Measurements from ENCODE around the gene PARD3B.

Gene PARD3B

DNA sequence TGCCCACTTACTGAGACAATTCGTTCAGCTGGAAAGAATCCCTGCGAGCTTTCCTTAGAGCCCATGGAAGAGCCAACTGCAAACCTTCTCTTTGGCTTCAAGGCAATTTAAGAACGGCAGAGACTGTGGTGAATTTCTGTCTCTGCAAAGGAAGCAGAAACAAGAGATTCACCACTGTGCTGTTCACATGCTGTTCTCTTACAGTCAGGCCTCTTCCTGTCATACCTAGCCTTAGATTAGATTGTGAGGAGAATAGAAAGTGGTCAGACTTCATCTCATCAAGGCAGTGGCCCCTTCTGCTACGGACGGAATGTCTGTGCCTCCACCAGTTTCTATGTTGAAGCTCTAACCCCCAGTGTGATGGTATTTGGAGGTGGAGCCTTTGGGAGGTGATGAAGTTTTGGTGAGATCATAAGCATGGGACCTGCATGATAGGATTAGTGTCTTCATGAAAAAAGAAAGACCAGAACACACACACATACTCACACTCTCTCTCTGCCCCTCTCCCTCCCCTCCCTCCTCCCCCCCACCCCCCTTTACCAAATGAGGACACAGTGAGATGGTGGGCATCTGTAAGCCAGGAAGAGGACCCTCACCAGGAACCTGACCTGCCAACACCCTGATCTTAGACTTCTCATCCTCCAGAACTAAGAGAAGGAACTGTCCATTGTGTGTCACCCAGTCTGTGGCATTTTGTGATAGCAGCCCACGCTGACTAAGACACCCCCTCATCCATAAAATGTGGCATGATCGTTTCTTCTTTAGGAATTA, 1091.5 kb downstream of the PARD3B start:
- ChIA-PET POLR2A (no interaction called here), CTCF (no interaction called here)
- no peak for TF ChIP-seq LEF1 (IDR thresholded peaks at IDR 0.05; ENCODE audit: borderline replicate concordance)
- TF ChIP-seq FOXA1 (IDR thresholded peaks at IDR 0.05): no peak
- no peak for TF ChIP-seq ARNT (IDR thresholded peaks at IDR 0.05)
- TF ChIP-seq HDGF (IDR thresholded peaks at IDR 0.05; ENCODE audit: borderline replicate concordance): no peak
- no peak for TF ChIP-seq CTBP1 (IDR thresholded peaks at IDR 0.05; ENCODE audit: borderline replicate concordance)
- no peak for TF ChIP-seq TARDBP (IDR thresholded peaks at IDR 0.05)
- no peak for TF ChIP-seq SUZ12 (IDR thresholded peaks at IDR 0.05)
- no peak for TF ChIP-seq FOXM1 (IDR thresholded peaks at IDR 0.05; ENCODE audit: borderline replicate concordance)
- DNase-seq (ENCODE audit: extremely low spot score): no peak

DNA sequence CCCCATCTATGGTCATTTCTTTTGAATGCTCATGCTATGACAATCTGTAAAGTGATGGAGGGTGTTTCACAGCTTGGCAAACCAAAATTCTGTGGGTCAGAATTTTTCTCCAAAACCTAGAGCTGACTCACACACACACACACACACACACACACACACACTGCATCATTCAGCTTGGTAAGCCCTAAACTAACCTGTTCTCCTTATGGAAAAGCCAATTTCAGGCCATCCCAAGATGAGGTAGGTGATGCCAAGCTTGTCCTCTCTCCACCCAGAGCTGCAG, 1092.0 kb downstream of the PARD3B start:
- no peak for DNase-seq (ENCODE audit: extremely low spot score)
- TF ChIP-seq FOXM1 (IDR thresholded peaks at IDR 0.05; ENCODE audit: borderline replicate concordance) (no peak), FOXK2 (IDR thresholded peaks at IDR 0.05) (no peak)
- ChIA-PET CTCF (interaction anchor here (0.6 kb wide), 1 partner anchor 42 kb away, joined by 3 read pairs; no protein-coding TSS in a partner anchor), POLR2A (no interaction called here)

GRCh38 chr2:205637779-205638503, 1092.7 kb downstream of the PARD3B start:
- ChIA-PET CTCF (interaction anchor here (0.6 kb wide), 1 partner anchor 42 kb away, joined by 3 read pairs; no protein-coding TSS in a partner anchor), POLR2A (no interaction called here)
- DNase-seq (ENCODE audit: extremely low spot score): no peak
- no peak for TF ChIP-seq TARDBP (IDR thresholded peaks at IDR 0.05)
- TF ChIP-seq SP1 (IDR thresholded peaks at IDR 0.05): no peak
- TF ChIP-seq FOXM1 (IDR thresholded peaks at IDR 0.05; ENCODE audit: borderline replicate concordance): no peak
- no peak for TF ChIP-seq CTBP1 (IDR thresholded peaks at IDR 0.05; ENCODE audit: borderline replicate concordance)
- TF ChIP-seq NFRKB (IDR thresholded peaks at IDR 0.05): no peak
- TF ChIP-seq PKNOX1 (IDR thresholded peaks at IDR 0.05): no peak
- no peak for TF ChIP-seq HDGF (IDR thresholded peaks at IDR 0.05; ENCODE audit: borderline replicate concordance)
- TF ChIP-seq ARNT (IDR thresholded peaks at IDR 0.05): no peak
- no peak for TF ChIP-seq SUZ12 (IDR thresholded peaks at IDR 0.05)
- TF ChIP-seq ELF4 (IDR thresholded peaks at IDR 0.05): no peak
- no peak for TF ChIP-seq FOXK2 (IDR thresholded peaks at IDR 0.05)
- TF ChIP-seq FOXA1 (IDR thresholded peaks at IDR 0.05): no peak
- TF ChIP-seq L3MBTL2 (conservative IDR thresholded peaks at IDR 0.05): no peak
- TF ChIP-seq LEF1 (IDR thresholded peaks at IDR 0.05; ENCODE audit: borderline replicate concordance): no peak

DNA sequence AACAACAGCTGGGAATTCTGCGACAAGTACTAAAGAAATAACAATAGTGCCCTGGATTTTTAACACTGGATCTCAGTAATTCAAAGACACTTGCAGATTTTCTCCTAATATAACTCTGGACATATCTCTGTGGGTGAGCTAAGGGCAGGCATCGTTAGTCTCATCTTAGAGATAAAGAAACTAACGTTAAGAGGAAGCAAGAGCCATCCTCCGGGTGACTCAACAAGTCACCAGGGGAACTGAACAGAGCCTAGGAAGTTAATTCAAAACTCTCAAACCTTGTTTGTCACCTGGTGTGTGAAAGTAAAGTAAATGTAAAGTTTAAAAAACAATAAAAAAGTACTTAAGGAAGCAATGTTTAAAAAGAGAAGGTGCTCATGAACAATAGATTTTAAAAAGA, 1095.4 kb downstream of the PARD3B start:
- DNase-seq (ENCODE audit: extremely low spot score): no peak
- POLR2A ChIA-PET: no interaction called here
- TF ChIP-seq BHLHE40 (IDR thresholded peaks at IDR 0.05; ENCODE audit: borderline replicate concordance): no peak
- no peak for TF ChIP-seq SUZ12 (IDR thresholded peaks at IDR 0.05)
- TF ChIP-seq L3MBTL2 (conservative IDR thresholded peaks at IDR 0.05): no peak
- no peak for TF ChIP-seq PKNOX1 (IDR thresholded peaks at IDR 0.05)
- TF ChIP-seq NFRKB (IDR thresholded peaks at IDR 0.05): no peak
- TF ChIP-seq ELF4 (IDR thresholded peaks at IDR 0.05): no peak
- no peak for TF ChIP-seq ZNF384 (IDR thresholded peaks at IDR 0.05)
- no peak for TF ChIP-seq TARDBP (IDR thresholded peaks at IDR 0.05)
- no peak for TF ChIP-seq CTBP1 (IDR thresholded peaks at IDR 0.05; ENCODE audit: borderline replicate concordance)
- no peak for TF ChIP-seq FOXM1 (IDR thresholded peaks at IDR 0.05; ENCODE audit: borderline replicate concordance)
- no peak for TF ChIP-seq SP1 (IDR thresholded peaks at IDR 0.05)
- no peak for TF ChIP-seq FOXK2 (IDR thresholded peaks at IDR 0.05)
- TF ChIP-seq ARNT (IDR thresholded peaks at IDR 0.05): no peak
- no peak for TF ChIP-seq FOXA1 (IDR thresholded peaks at IDR 0.05)
- no peak for TF ChIP-seq LEF1 (IDR thresholded peaks at IDR 0.05; ENCODE audit: borderline replicate concordance)
- CTCF ChIA-PET: interaction anchor here (0.6 kb wide), 1 partner anchor 43 kb away, joined by 3 read pairs; no protein-coding TSS in a partner anchor

DNA sequence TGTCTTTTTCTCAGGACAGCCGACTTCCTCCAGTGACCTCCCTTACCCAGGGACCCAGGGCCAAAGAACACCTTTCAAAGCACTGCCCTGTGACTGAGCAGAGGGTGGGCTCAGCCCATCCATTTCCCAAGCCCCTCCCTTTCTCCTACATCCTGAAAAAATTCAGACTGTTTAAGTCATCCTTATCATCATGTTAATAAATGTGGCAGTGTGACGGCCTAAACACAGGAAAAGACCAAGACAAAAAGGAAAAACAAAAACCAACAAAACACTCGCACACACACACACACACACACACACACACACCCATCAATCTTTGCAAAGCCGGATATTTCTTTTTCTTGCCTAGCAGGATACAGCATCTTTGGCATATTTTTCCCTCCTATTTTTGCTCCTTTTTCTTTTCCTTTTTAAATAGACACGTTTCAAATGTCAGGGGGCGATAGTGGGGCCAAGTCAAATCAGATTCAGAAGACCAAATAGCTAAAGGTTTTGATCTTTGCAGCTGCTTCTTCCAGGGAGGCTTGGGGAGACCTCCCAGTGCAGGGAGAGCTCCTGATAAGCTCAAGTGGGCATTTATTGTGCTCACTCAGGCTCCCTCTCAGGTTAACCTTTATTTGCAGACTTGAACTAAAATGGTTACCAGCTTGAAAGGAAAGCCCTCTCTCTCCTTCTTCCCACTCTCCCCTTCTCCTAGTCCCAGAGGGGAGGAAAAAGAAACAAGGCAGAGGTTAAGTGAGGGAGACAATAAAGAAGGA, 1097.5 kb downstream of the PARD3B start:
- ChIA-PET CTCF (interaction anchor here (1.0 kb wide), 1 partner anchor 33 kb away, joined by 3 read pairs; no protein-coding TSS in a partner anchor), POLR2A (no interaction called here)
- DNase-seq (ENCODE audit: extremely low spot score): no peak
- TF ChIP-seq FOXM1 (IDR thresholded peaks at IDR 0.05; ENCODE audit: borderline replicate concordance) (no peak), TARDBP (IDR thresholded peaks at IDR 0.05) (no peak), ZNF384 (IDR thresholded peaks at IDR 0.05) (no peak), L3MBTL2 (conservative IDR thresholded peaks at IDR 0.05) (no peak), SP1 (IDR thresholded peaks at IDR 0.05) (no peak)

- ChIA-PET POLR2A (no interaction called here), CTCF (interaction anchor here (1.0 kb wide), 1 partner anchor 32 kb away, joined by 3 read pairs; no protein-coding TSS in a partner anchor)
- TF ChIP-seq ELF4 (IDR thresholded peaks at IDR 0.05) (no peak), BHLHE40 (IDR thresholded peaks at IDR 0.05; ENCODE audit: borderline replicate concordance) (no peak), TARDBP (IDR thresholded peaks at IDR 0.05) (no peak), FOXK2 (IDR thresholded peaks at IDR 0.05) (no peak), NFRKB (IDR thresholded peaks at IDR 0.05) (no peak), CTBP1 (IDR thresholded peaks at IDR 0.05; ENCODE audit: borderline replicate concordance) (no peak), ZNF384 (IDR thresholded peaks at IDR 0.05) (no peak)
- DNase-seq (ENCODE audit: extremely low spot score): no peak
These were observed 1098.2 kb downstream of the PARD3B start for GRCh38 chr2:205643391-205643885.
